ENCODE results near the gene GPR132.

GPR132 gene

GRCh38 chr14:105075379-105076295 lies 10.4 kb upstream of the GPR132 start:
- Histone ChIP-seq H3K9me3 (ENCODE audit: control insufficient read depth, insufficient read depth, low read length) (no peaks in the 10 kb centered on the region), H3K27ac (ENCODE audit: low read length) (no peak overlapping the region), H3K36me3 (ENCODE audit: control insufficient read depth, insufficient read depth, low read length) (no peaks in the 10 kb centered on the region), H3K27me3 (ENCODE audit: control insufficient read depth, insufficient read depth, low read length) (no peaks in the 10 kb centered on the region), H3K4me3 (ENCODE audit: low read length) (no peak overlapping the region), H3K4me1 (ENCODE audit: control insufficient read depth, insufficient read depth, low read length) (no peaks in the 10 kb centered on the region)
- no peak for DNase-seq (ENCODE audit: low read depth, low spot score)
- WGBS (ENCODE audit: insufficient coverage, insufficient read length): no CpG with 5 or more reads among the region's 24 CpGs

- no peaks in the 10 kb centered on the region for H3K36me3 ChIP-seq (ENCODE audit: control insufficient read depth, insufficient read depth, low read length)
- H3K27me3 ChIP-seq (ENCODE audit: control insufficient read depth, insufficient read depth, low read length): no peaks in the 10 kb centered on the region
- H3K4me1 ChIP-seq (ENCODE audit: control insufficient read depth, insufficient read depth, low read length): no peaks in the 10 kb centered on the region
- H3K4me3 ChIP-seq (ENCODE audit: low read length): no peak overlapping the region
- WGBS (ENCODE audit: insufficient coverage, insufficient read length): no CpG with 5 or more reads among the region's 15 CpGs
- no peak for DNase-seq (ENCODE audit: low read depth, low spot score)
- H3K27ac ChIP-seq (ENCODE audit: low read length): no peak overlapping the region
- no peaks in the 10 kb centered on the region for H3K9me3 ChIP-seq (ENCODE audit: control insufficient read depth, insufficient read depth, low read length)
Observed at GRCh38 chr14:105074601-105075053, 9.4 kb upstream of the GPR132 start.

GRCh38 chr14:105073720-105074600 lies 8.7 kb upstream of the GPR132 start:
- no peak overlapping the region for H3K4me3 ChIP-seq (ENCODE audit: low read length)
- H3K36me3 ChIP-seq (ENCODE audit: control insufficient read depth, insufficient read depth, low read length): no peaks in the 10 kb centered on the region
- DNase-seq (ENCODE audit: low read depth, low spot score): no peak
- H3K4me1 ChIP-seq (ENCODE audit: control insufficient read depth, insufficient read depth, low read length): no peaks in the 10 kb centered on the region
- H3K27me3 ChIP-seq (ENCODE audit: control insufficient read depth, insufficient read depth, low read length): no peaks in the 10 kb centered on the region
- H3K9me3 ChIP-seq (ENCODE audit: control insufficient read depth, insufficient read depth, low read length): no peaks in the 10 kb centered on the region
- no peak overlapping the region for H3K27ac ChIP-seq (ENCODE audit: low read length)
- WGBS (ENCODE audit: insufficient coverage, insufficient read length): no CpG with 5 or more reads among the region's 18 CpGs

- no peaks in the 10 kb centered on the region for H3K36me3 ChIP-seq (ENCODE audit: control insufficient read depth, insufficient read depth, low read length)
- no peak for DNase-seq (ENCODE audit: low read depth, low spot score)
- H3K9me3 ChIP-seq (ENCODE audit: control insufficient read depth, insufficient read depth, low read length): no peaks in the 10 kb centered on the region
- no peak overlapping the region for H3K27ac ChIP-seq (ENCODE audit: low read length)
- WGBS (ENCODE audit: insufficient coverage, insufficient read length): no CpG with 5 or more reads among the region's 18 CpGs
- no peak overlapping the region for H3K4me3 ChIP-seq (ENCODE audit: low read length)
- H3K4me1 ChIP-seq (ENCODE audit: control insufficient read depth, insufficient read depth, low read length): no peaks in the 10 kb centered on the region
- H3K27me3 ChIP-seq (ENCODE audit: control insufficient read depth, insufficient read depth, low read length): no peaks in the 10 kb centered on the region
Observed at GRCh38 chr14:105072892-105073719, 7.9 kb upstream of the GPR132 start.

DNA sequence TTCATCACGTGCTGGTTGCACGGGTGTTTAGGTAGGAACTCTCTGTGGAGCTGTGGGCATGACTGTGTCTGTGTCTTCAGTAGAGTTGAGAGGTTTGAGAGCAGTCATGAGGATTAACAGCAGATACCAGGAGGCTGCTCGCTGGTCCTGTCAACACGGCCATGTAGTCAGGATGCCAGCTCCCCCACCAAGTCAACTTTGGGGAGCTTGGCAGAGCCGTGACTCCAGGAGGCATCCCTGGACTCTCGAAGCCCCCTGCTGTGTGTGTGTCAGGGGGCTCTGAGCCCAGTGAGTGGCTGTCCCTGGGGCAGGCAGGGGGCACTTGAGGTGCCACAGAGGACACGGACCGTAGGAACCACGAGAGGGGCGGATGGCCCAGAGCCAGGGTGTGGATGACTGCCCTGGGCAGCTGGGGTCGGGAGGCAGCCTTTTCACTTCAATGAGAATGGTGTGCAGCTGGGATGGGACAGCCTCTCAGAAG lies 7.2 kb upstream of the GPR132 start:
- H3K27me3 ChIP-seq (ENCODE audit: control insufficient read depth, insufficient read depth, low read length): no peaks in the 10 kb centered on the region
- no peaks in the 10 kb centered on the region for H3K4me1 ChIP-seq (ENCODE audit: control insufficient read depth, insufficient read depth, low read length)
- DNase-seq (ENCODE audit: low read depth, low spot score): no peak
- no CpG with 5 or more reads among the region's 11 CpGs for WGBS (ENCODE audit: insufficient coverage, insufficient read length)
- H3K4me3 ChIP-seq (ENCODE audit: low read length): no peak overlapping the region
- H3K36me3 ChIP-seq (ENCODE audit: control insufficient read depth, insufficient read depth, low read length): no peaks in the 10 kb centered on the region
- H3K9me3 ChIP-seq (ENCODE audit: control insufficient read depth, insufficient read depth, low read length): no peaks in the 10 kb centered on the region
- no peak overlapping the region for H3K27ac ChIP-seq (ENCODE audit: low read length)

GRCh38 chr14:105071942-105072341 lies 6.7 kb upstream of the GPR132 start:
- Histone ChIP-seq H3K4me1 (ENCODE audit: control insufficient read depth, insufficient read depth, low read length) (no peaks in the 10 kb centered on the region), H3K9me3 (ENCODE audit: control insufficient read depth, insufficient read depth, low read length) (no peaks in the 10 kb centered on the region), H3K27ac (ENCODE audit: low read length) (no peak overlapping the region), H3K4me3 (ENCODE audit: low read length) (no peak overlapping the region), H3K27me3 (ENCODE audit: control insufficient read depth, insufficient read depth, low read length) (no peaks in the 10 kb centered on the region), H3K36me3 (ENCODE audit: control insufficient read depth, insufficient read depth, low read length) (no peaks in the 10 kb centered on the region)
- DNase-seq (ENCODE audit: low read depth, low spot score): no peak
- no CpG with 5 or more reads among the region's 25 CpGs for WGBS (ENCODE audit: insufficient coverage, insufficient read length)

- H3K36me3 ChIP-seq (ENCODE audit: control insufficient read depth, insufficient read depth, low read length): no peaks in the 10 kb centered on the region
- H3K9me3 ChIP-seq (ENCODE audit: control insufficient read depth, insufficient read depth, low read length): no peaks in the 10 kb centered on the region
- no CpG with 5 or more reads among the region's 15 CpGs for WGBS (ENCODE audit: insufficient coverage, insufficient read length)
- no peaks in the 10 kb centered on the region for H3K4me1 ChIP-seq (ENCODE audit: control insufficient read depth, insufficient read depth, low read length)
- H3K27me3 ChIP-seq (ENCODE audit: control insufficient read depth, insufficient read depth, low read length): no peaks in the 10 kb centered on the region
- no peak overlapping the region for H3K4me3 ChIP-seq (ENCODE audit: low read length)
- H3K27ac ChIP-seq (ENCODE audit: low read length): no peak overlapping the region
- DNase-seq (ENCODE audit: low read depth, low spot score): no peak
Observed at GRCh38 chr14:105071326-105071725, 6.1 kb upstream of the GPR132 start.

DNA sequence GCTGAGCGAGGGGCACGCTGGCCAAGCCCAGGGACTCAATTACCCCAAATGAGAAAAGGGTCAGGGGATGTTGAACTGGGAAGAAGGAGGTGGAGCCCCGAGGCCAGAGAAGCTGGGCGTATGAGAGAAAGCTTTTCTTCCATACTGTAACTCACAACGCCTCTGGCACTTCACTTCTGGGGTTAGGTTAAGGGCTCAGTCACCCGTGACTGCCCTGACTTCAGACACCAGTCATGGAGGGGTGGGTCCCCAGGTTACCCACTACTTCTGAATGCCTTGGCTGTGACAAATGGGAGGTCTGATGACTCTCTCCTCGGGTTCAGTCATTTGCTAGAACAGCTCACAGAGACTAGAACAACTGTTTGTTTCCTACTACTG lies 5.5 kb upstream of the GPR132 start:
- H3K27ac ChIP-seq (ENCODE audit: low read length): no peak overlapping the region
- no CpG with 5 or more reads among the region's 7 CpGs for WGBS (ENCODE audit: insufficient coverage, insufficient read length)

GRCh38 chr14:105069871-105070759 lies 4.9 kb upstream of the GPR132 start:
- no CpG with 5 or more reads among the region's 20 CpGs for WGBS (ENCODE audit: insufficient coverage, insufficient read length)
- H3K4me3 ChIP-seq (ENCODE audit: low read length): no peak overlapping the region
- H3K4me1 ChIP-seq (ENCODE audit: control insufficient read depth, insufficient read depth, low read length): no peaks in the 10 kb centered on the region
- no peaks in the 10 kb centered on the region for H3K9me3 ChIP-seq (ENCODE audit: control insufficient read depth, insufficient read depth, low read length)
- H3K36me3 ChIP-seq (ENCODE audit: control insufficient read depth, insufficient read depth, low read length): no peaks in the 10 kb centered on the region
- H3K27me3 ChIP-seq (ENCODE audit: control insufficient read depth, insufficient read depth, low read length): no peaks in the 10 kb centered on the region
- no peak overlapping the region for H3K27ac ChIP-seq (ENCODE audit: low read length)
- DNase-seq (ENCODE audit: low read depth, low spot score): no peak

More for the DNA sequence above, 5.5 kb upstream of the GPR132 start:
- Histone ChIP-seq H3K9me3 (ENCODE audit: control insufficient read depth, insufficient read depth, low read length) (no peaks in the 10 kb centered on the region), H3K4me3 (ENCODE audit: low read length) (no peak overlapping the region), H3K36me3 (ENCODE audit: control insufficient read depth, insufficient read depth, low read length) (no peaks in the 10 kb centered on the region), H3K4me1 (ENCODE audit: control insufficient read depth, insufficient read depth, low read length) (no peaks in the 10 kb centered on the region), H3K27me3 (ENCODE audit: control insufficient read depth, insufficient read depth, low read length) (no peaks in the 10 kb centered on the region)
- no peak for DNase-seq (ENCODE audit: low read depth, low spot score)

All from iPS DF 6.9 (cell line).